ENCODE measurements around the gene DCN. TPM values are rescaled to one million over a fixed set of nuclear protein-coding genes. Genes with fewer than 3 reads are reported as not detected.

DCN gene
- total and polyA plus RNA-seq, 8 donors = 966 to 2,064 (median 1,730) TPM

DNA sequence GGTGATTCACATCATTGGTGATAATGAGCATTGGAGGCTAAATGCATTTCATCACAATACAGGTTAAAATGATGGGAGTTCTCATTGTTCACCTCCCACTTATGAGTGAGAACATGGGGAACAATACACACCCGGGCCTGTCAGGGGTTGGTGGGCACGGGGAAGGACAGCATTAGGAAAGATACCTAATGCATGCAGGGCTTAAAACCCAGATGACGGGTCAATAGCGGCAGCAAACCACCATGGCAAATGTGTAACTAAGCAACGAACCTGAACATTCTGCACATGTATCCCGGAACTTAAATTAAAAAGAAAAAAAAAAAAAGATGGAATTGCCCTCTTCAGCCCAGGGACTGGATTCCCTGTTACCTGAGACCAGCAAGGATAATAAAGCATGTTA is 69.0 kb downstream of the DCN start:
- no peak overlapping the region for H3K4me3 ChIP-seq
- DNase-seq (no peak), ATAC-seq (no peak)
- H3K9me3 ChIP-seq = no peaks in the 10 kb centered on the region
- no peak overlapping the region for H3K27ac ChIP-seq
- TF ChIP-seq, protein P1, sequence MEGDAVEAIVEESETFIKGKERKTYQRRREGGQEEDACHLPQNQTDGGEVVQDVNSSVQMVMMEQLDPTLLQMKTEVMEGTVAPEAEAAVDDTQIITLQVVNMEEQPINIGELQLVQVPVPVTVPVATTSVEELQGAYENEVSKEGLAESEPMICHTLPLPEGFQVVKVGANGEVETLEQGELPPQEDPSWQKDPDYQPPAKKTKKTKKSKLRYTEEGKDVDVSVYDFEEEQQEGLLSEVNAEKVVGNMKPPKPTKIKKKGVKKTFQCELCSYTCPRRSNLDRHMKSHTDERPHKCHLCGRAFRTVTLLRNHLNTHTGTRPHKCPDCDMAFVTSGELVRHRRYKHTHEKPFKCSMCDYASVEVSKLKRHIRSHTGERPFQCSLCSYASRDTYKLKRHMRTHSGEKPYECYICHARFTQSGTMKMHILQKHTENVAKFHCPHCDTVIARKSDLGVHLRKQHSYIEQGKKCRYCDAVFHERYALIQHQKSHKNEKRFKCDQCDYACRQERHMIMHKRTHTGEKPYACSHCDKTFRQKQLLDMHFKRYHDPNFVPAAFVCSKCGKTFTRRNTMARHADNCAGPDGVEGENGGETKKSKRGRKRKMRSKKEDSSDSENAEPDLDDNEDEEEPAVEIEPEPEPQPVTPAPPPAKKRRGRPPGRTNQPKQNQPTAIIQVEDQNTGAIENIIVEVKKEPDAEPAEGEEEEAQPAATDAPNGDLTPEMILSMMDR (IDR thresholded peaks at IDR 0.05) = no peak
- H3K4me1 ChIP-seq = no peaks in the 10 kb centered on the region
- H3K27me3 ChIP-seq = no peaks in the 10 kb centered on the region
- H3K36me3 ChIP-seq = no peaks in the 10 kb centered on the region
- intact Hi-C loops (cut with DNase I) = no loop called here

DNA sequence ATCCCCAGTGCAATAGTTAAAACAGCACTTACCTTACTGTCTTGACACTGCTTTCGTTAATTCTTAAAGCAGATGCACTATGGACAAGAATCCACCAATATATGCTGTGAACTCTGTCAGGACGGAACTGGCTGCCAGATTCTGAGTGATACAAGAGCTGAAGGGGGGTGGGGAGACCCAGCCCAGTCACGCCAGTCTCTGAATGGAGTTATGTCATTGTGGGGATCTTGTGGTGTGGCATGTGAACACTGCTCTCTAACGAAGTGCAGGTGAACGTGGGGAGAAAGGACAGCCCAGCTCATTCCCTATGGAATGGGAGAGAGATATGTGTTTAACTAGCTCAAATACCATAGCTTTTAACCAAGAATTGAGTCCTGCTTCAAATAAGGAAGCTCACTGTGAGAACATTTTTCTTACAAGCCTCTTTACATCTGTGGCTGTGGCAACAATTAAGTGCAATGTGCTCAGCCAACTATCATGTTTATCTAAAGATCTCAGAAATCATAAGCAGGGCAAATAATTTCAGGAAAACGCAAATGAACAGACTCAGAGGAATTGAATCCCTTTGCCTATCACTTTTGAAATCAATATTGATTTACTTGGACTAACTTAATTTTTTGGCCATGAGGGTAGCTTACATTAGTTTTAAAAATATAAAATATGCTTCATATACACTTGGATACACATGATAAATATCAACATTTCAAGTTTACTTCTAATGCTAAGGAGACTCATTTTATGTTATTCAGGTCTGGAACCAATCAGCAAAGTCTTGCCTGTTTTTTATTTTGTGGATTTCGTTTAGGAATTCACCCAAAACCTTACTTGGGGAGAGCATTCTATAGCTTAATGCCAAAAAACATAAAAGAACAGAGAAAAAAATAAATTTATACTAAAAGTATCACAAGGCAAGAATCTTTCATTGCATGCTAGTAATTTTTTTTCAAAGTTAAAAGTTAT is 71.0 kb downstream of the DCN start, which contains the start of gene LUM:
LUM (minus strand) TSS at position 129 of the 960 bp plus-strand sequence. CDS start 2,515 bp downstream, outside the sequence.
- peak within 1 kb of the TSS; percentile 57 to 67 for H3K27ac ChIP-seq
- H3K36me3 ChIP-seq = no peaks in the 10 kb centered on the region
- TF ChIP-seq, protein P1 (IDR thresholded peaks at IDR 0.05) = no peak
- H3K9me3 ChIP-seq = no peaks in the 10 kb centered on the region
- peak within 1 kb of the TSS; percentile 10 to 20 for H3K4me3 ChIP-seq
- DNase-seq (peak in 3 of 4 donors; percentile 61 to 83 (median 78)), ATAC-seq (peak; percentile 86)
- intact Hi-C loops (cut with DNase I) = no loop called here
- H3K27me3 ChIP-seq = no peaks in the 10 kb centered on the region
- H3K4me1 ChIP-seq = no peaks in the 10 kb centered on the region

DNA sequence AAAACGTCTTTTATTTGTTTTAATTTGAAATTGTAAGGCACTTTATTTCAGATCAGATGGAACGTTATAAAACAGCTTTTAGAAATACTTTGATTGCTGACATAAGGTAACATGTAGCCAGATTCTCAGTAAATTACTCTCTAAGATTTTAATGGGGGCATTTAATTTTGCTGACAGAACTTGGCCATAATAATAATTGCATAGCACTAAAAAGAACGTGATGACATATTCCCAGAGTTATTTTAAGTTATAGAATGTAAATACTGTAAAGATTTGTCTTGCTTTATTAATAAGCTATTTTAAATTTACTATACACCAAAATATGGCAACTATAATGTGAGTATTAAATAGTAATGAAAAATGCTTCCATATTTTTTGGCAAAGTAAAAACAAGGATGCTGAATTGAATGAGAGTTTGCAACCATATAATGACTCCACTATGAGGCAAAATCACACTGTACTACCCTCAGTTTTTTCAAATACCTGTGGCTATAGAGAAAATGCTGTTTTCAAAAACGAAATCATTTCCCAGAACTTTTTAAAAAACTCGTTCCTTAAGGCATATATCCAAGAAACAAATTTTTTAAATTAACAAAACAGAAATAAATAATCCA is 72.2 kb downstream of the DCN start:
- ATAC-seq (no peak), DNase-seq (no peak)
- intact Hi-C loops (cut with DNase I) = no loop called here
- peak overlapping the region; percentile 57 to 67 for H3K27ac ChIP-seq
- H3K27me3 ChIP-seq = no peaks in the 10 kb centered on the region
- no peaks in the 10 kb centered on the region for H3K4me1 ChIP-seq
- H3K9me3 ChIP-seq = no peaks in the 10 kb centered on the region
- peak overlapping the region; percentile 10 to 20 for H3K4me3 ChIP-seq
- TF ChIP-seq, protein P1 (IDR thresholded peaks at IDR 0.05) = no peak
- H3K36me3 ChIP-seq = no peaks in the 10 kb centered on the region

DNA sequence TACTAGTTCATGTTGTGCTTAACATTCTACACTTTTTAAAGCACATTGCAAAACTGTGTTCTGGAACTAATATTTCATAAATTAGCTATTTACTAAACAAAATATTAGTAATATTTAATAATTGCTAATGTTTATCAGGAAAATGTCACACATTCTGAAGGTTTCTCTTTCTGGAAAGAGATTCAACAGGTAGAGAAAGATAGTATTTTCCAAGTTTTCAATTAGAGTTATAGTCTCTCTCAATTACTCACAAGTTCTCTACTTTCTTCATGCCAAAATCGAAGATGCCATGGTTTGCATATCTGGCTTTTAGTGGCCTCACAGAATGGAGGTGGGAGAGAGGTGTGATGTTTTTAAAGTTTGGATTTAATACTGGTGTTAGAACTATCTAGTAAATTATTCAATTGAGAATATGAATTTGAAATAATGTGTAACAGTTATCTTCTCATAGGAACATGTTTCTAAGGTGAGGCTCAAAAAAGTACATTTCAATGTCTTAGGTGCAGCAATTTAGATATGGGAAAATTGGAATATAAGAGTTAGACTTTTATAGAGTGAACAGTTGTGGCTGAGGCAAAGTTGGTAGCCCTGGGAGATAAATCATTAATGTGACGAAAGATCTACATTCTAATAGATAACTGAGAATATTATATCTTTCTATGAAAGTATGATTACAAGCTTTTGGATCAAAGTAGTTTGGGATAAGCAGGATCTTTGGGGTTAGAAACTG is 72.9 kb downstream of the DCN start:
- TF ChIP-seq, protein P1 (IDR thresholded peaks at IDR 0.05) = no peak
- Histone ChIP-seq H3K4me1 (no peaks in the 10 kb centered on the region), H3K4me3 (peak overlapping the region; percentile 10 to 20), H3K27ac (peak overlapping the region; percentile 57 to 67), H3K27me3 (no peaks in the 10 kb centered on the region), H3K9me3 (no peaks in the 10 kb centered on the region), H3K36me3 (no peaks in the 10 kb centered on the region)
- intact Hi-C loops (cut with DNase I) = no loop called here
- ATAC-seq (no peak), DNase-seq (no peak)
